Thyroid gland (tissue), 4 donors: ENCODE results near the gene HELZ. TPM values are rescaled to one million over a fixed set of nuclear protein-coding genes. Genes with fewer than 3 reads are reported as not detected.

Source experiments
- DNase-seq, 2 donors: peaks; one replicate each; pipeline ENCODE4 v3.0.0-alpha.2; 2019
- H3K27ac ChIP-seq, 3 donors: fragments of 200-600 bp; sonication (generic); 1 replicate in 2 of 3; 2 replicates in 1 of 3; pipeline ENCODE4 v1.5.1; 2016 to 2019; ENCODE audit warnings: mild to moderate bottlenecking in 1 of 3, moderate library complexity in 1 of 3
- H3K27me3 ChIP-seq: fragments of 200-600 bp; sonication (generic); one replicate; pipeline ENCODE4 v1.5.1; 2019
- H3K36me3 ChIP-seq, 2 donors: fragments of 200-600 bp; sonication (generic); one replicate each; pipeline ENCODE4 v1.5.1; 2016 to 2019
- H3K4me1 ChIP-seq, 2 donors: fragments of 200-600 bp; sonication (generic); one replicate each; pipeline ENCODE4 v1.5.1; 2017 to 2019
- H3K4me3 ChIP-seq, 3 donors: fragments of 200-600 bp; sonication (generic); replicated peaks in 1 of 3; 1 replicate in 2 of 3; 2 replicates in 1 of 3; pipeline ENCODE4 v1.5.1; 2016; ENCODE audit warnings: mild to moderate bottlenecking in 1 of 3
- H3K9me3 ChIP-seq: fragments of 200-600 bp; sonication (generic); one replicate; pipeline ENCODE4 v1.5.1; 2017
- CTCF ChIP-seq, 6 experiments: fragments of 200-600 bp in 3 of 6; fragments of 450-650 bp in 3 of 6; sonication (generic) in 3 of 6; IDR thresholded peaks; one replicate each; pipeline ENCODE4 v1.5.1; 2016 to 2019; ENCODE audit warnings: antibody characterized with exemption in 6 of 6, mild to moderate bottlenecking in 2 of 6, inconsistent platforms in 1 of 6, moderate library complexity in 1 of 6
- POLR2A ChIP-seq, 2 donors: fragments of 450-650 bp; IDR thresholded peaks; one replicate each; pipeline ENCODE4 v1.6.1; 2017; ENCODE audit warnings: antibody characterized with exemption in 2 of 2, mild to moderate bottlenecking in 2 of 2, moderate library complexity in 1 of 2
- WGBS, 2 donors: methylation state at CpG; one replicate each; pipeline ENCODE4 v1.1.5; 2017; 5-methylcytosine and 5-hydroxymethylcytosine counted together
- intact Hi-C: fragments of 100-400 bp; cut with DNase I; formaldehyde crosslinking; loops from one replicate; pipeline ENCODE4 v1.15.1; 2023
- total RNA-seq, 4 donors: library from RNA; depleted of rRNA; stranded (reverse); fragments of >200 nt; gene quantifications; one replicate each; pipeline ENCODE4 v1.2.3, GENCODE V29; 2016

HELZ gene
- total RNA-seq, 4 donors from 2014 or later = 63.4 to 134 (median 88.2) TPM

GRCh38 chr17:67072885-67073284, 172.1 kb downstream of the HELZ start:
- 92 to 96% methylated on average over 3 of the region's 3 CpGs for WGBS, 2 donors
- intact Hi-C loops = no loop called here
- Histone ChIP-seq H3K36me3 (peaks cover 5% of the 10 kb centered on the region in 2 donors), H3K27me3 (no peaks in the 10 kb centered on the region), H3K9me3 (no peaks in the 10 kb centered on the region), H3K4me3 (no peak overlapping the region), H3K27ac (no peak overlapping the region), H3K4me1 (no peaks in the 10 kb centered on the region)
- DNase-seq = no peak
- TF ChIP-seq CTCF (IDR thresholded peaks at IDR 0.05) = no peak
- TF ChIP-seq POLR2A (IDR thresholded peaks at IDR 0.05) = no peak

GRCh38 chr17:67071595-67071994, 173.4 kb downstream of the HELZ start:
- Histone ChIP-seq H3K4me3 (no peak overlapping the region), H3K36me3 (peaks cover 5% of the 10 kb centered on the region in 2 donors), H3K4me1 (no peaks in the 10 kb centered on the region), H3K27me3 (no peaks in the 10 kb centered on the region), H3K27ac (no peak overlapping the region), H3K9me3 (no peaks in the 10 kb centered on the region)
- intact Hi-C loops = no loop called here
- DNase-seq = no peak
- TF ChIP-seq CTCF (IDR thresholded peaks at IDR 0.05) (no peak), POLR2A (IDR thresholded peaks at IDR 0.05) (no peak)

GRCh38 chr17:67069603-67070136, 175.3 kb downstream of the HELZ start:
- no peak for DNase-seq
- no peaks in the 10 kb centered on the region for H3K9me3 ChIP-seq
- H3K36me3 ChIP-seq = no peaks in the 10 kb centered on the region
- H3K27ac ChIP-seq = no peak overlapping the region
- no peaks in the 10 kb centered on the region for H3K4me1 ChIP-seq
- TF ChIP-seq POLR2A (IDR thresholded peaks at IDR 0.05) (no peak), CTCF (IDR thresholded peaks at IDR 0.05) (no peak)
- H3K27me3 ChIP-seq = no peaks in the 10 kb centered on the region
- intact Hi-C loops = no loop called here
- no peak overlapping the region for H3K4me3 ChIP-seq
- WGBS, 2 donors = 97% methylated on average over 5 of the region's 5 CpGs

- intact Hi-C loops = no loop called here
- H3K27me3 ChIP-seq = no peaks in the 10 kb centered on the region
- WGBS, 2 donors = 27 to 33% methylated on average over 3 of the region's 3 CpGs
- H3K36me3 ChIP-seq = no peaks in the 10 kb centered on the region
- no peak for TF ChIP-seq POLR2A (IDR thresholded peaks at IDR 0.05)
- no peak for TF ChIP-seq CTCF (IDR thresholded peaks at IDR 0.05)
- no peak overlapping the region for H3K4me3 ChIP-seq
- no peaks in the 10 kb centered on the region for H3K9me3 ChIP-seq
- no peaks in the 10 kb centered on the region for H3K4me1 ChIP-seq
- H3K27ac ChIP-seq = no peak overlapping the region
- no peak for DNase-seq
Measured at GRCh38 chr17:67068999-67069398, 176.0 kb downstream of the HELZ start.

GRCh38 chr17:67067571-67068482, 177.2 kb downstream of the HELZ start:
- Histone ChIP-seq H3K36me3 (no peaks in the 10 kb centered on the region), H3K4me3 (no peak overlapping the region), H3K4me1 (no peaks in the 10 kb centered on the region), H3K9me3 (no peaks in the 10 kb centered on the region), H3K27me3 (no peaks in the 10 kb centered on the region), H3K27ac (no peak overlapping the region)
- no peak for DNase-seq
- TF ChIP-seq POLR2A (IDR thresholded peaks at IDR 0.05) (no peak), CTCF (IDR thresholded peaks at IDR 0.05) (no peak)
- intact Hi-C loops = no loop called here
- WGBS, 2 donors = 72 to 74% methylated on average over 13 of the region's 13 CpGs
